ENCODE data around the gene DNAH12. TPM values are rescaled to one million over a fixed set of nuclear protein-coding genes. Genes with fewer than 3 reads are reported as not detected.

DNAH12 gene
- total and polyA plus RNA-seq, 2 of the 13 experiments (the other 11 are each of a cell fraction or from before 2014, with no cell fraction given): 0.11 TPM

DNA sequence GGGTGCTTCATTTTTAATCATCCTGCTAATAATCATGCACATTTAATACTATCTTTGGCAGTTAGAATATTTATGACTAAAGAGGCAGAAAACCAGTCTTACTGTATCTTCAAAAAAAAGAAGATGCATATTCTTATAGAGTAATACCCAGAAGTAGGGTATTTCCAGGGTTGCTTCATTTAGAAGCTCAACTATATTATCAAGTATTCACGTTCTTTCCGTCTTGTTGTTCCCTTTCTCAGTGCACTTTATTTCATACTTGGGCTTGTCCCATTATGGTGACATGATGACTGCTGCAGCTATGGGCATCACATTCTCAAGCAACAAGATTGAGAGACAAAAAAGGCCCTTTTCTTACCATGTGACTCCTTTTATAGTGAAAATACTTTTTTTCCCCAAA lies 154.9 kb downstream of the DNAH12 start:
- Histone ChIP-seq H3K4me3 (replicated peaks in 1 of 3; ENCODE audit: insufficient read depth in 1 of 3, low read depth in 2 of 3, low read length in 3 of 3) (no peak overlapping the region), H3K9me3 (ENCODE audit: low read length) (no peaks in the 10 kb centered on the region), H3K9ac (ENCODE audit: insufficient read depth, low read depth, low read length) (no peak overlapping the region), H2AFZ (ENCODE audit: low read length) (no peak overlapping the region), H3K27ac (ENCODE audit: extremely low read length, insufficient read depth, low read length) (no peak overlapping the region), H3K36me3 (replicated peaks in 1 of 2; ENCODE audit: control insufficient read depth in 1 of 2, insufficient read depth in 2 of 2, low read length in 2 of 2) (no peaks in the 10 kb centered on the region), H4K20me1 (ENCODE audit: insufficient read depth, low read length) (no peaks in the 10 kb centered on the region), H3K4me2 (ENCODE audit: low read depth, low read length) (no peak overlapping the region), H3K79me2 (ENCODE audit: insufficient read depth, low read length) (no peaks in the 10 kb centered on the region), H3K27me3 (ENCODE audit: control insufficient read depth in 1 of 2, insufficient read depth in 2 of 2, low read length in 2 of 2) (no peaks in the 10 kb centered on the region), H3K4me1 (ENCODE audit: insufficient read depth, low read length) (peaks cover 38% of the 10 kb centered on the region)
- no TSS peak for BruUV-seq (replicated peaks)
- intact Hi-C loops (cut with micrococcal nuclease; ENCODE audit: unreplicated experiment) (no loop called here), in situ Hi-C loops (cut with HindIII; ENCODE audit: extremely low pct_ligation_motif_present, low pct_unique_long_range_greater_than_20kb) (loop anchor here (25.0 kb wide), 1 partner anchor 473 kb away; no protein-coding TSS in a partner anchor)
- no peak for ATAC-seq
- CTCF ChIA-PET (ENCODE audit: low intra/inter-chr PET ratio, low total read pairs): no interaction called here
- no peak for FAIRE-seq
- no peak for TF ChIP-seq ZNF121 (CRISPR knock-in tag; IDR thresholded peaks at IDR 0.05)
- TF ChIP-seq, protein P1, sequence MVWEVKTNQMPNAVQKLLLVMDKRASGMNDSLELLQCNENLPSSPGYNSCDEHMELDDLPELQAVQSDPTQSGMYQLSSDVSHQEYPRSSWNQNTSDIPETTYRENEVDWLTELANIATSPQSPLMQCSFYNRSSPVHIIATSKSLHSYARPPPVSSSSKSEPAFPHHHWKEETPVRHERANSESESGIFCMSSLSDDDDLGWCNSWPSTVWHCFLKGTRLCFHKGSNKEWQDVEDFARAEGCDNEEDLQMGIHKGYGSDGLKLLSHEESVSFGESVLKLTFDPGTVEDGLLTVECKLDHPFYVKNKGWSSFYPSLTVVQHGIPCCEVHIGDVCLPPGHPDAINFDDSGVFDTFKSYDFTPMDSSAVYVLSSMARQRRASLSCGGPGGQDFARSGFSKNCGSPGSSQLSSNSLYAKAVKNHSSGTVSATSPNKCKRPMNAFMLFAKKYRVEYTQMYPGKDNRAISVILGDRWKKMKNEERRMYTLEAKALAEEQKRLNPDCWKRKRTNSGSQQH (CRISPR knock-in tag; IDR thresholded peaks at IDR 0.05; ENCODE audit: low read depth): no peak
- no peak for TF ChIP-seq SSRP1 (CRISPR knock-in tag; IDR thresholded peaks at IDR 0.05)
- no peak for TF ChIP-seq TEAD2 (CRISPR knock-in tag; IDR thresholded peaks at IDR 0.05)
- no peak for TF ChIP-seq ZNF550 (CRISPR knock-in tag; IDR thresholded peaks at IDR 0.05; ENCODE audit: borderline replicate concordance)
- TF ChIP-seq, protein P2, sequence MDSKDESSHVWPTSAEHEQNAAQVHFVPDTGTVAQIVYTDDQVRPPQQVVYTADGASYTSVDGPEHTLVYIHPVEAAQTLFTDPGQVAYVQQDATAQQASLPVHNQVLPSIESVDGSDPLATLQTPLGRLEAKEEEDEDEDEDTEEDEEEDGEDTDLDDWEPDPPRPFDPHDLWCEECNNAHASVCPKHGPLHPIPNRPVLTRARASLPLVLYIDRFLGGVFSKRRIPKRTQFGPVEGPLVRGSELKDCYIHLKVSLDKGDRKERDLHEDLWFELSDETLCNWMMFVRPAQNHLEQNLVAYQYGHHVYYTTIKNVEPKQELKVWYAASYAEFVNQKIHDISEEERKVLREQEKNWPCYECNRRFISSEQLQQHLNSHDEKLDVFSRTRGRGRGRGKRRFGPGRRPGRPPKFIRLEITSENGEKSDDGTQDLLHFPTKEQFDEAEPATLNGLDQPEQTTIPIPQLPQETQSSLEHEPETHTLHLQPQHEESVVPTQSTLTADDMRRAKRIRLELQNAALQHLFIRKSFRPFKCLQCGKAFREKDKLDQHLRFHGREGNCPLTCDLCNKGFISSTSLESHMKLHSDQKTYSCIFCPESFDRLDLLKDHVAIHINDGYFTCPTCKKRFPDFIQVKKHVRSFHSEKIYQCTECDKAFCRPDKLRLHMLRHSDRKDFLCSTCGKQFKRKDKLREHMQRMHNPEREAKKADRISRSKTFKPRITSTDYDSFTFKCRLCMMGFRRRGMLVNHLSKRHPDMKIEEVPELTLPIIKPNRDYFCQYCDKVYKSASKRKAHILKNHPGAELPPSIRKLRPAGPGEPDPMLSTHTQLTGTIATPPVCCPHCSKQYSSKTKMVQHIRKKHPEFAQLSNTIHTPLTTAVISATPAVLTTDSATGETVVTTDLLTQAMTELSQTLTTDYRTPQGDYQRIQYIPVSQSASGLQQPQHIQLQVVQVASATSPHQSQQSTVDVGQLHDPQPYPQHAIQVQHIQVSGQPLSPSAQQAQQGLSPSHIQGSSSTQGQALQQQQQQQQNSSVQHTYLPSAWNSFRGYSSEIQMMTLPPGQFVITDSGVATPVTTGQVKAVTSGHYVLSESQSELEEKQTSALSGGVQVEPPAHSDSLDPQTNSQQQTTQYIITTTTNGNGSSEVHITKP (CRISPR knock-in tag; IDR thresholded peaks at IDR 0.05; ENCODE audit: low read depth): no peak
- no peak for TF ChIP-seq TBL1XR1 (IDR thresholded peaks at IDR 0.05; ENCODE audit: borderline replicate concordance, low read length, partially characterized antibody)
- TF ChIP-seq IRF2 (CRISPR knock-in tag; IDR thresholded peaks at IDR 0.05): no peak
- TF ChIP-seq SNRNP70 (IDR thresholded peaks at IDR 0.05; ENCODE audit: low read depth, low read length): no peak
- TF ChIP-seq, protein P3, sequence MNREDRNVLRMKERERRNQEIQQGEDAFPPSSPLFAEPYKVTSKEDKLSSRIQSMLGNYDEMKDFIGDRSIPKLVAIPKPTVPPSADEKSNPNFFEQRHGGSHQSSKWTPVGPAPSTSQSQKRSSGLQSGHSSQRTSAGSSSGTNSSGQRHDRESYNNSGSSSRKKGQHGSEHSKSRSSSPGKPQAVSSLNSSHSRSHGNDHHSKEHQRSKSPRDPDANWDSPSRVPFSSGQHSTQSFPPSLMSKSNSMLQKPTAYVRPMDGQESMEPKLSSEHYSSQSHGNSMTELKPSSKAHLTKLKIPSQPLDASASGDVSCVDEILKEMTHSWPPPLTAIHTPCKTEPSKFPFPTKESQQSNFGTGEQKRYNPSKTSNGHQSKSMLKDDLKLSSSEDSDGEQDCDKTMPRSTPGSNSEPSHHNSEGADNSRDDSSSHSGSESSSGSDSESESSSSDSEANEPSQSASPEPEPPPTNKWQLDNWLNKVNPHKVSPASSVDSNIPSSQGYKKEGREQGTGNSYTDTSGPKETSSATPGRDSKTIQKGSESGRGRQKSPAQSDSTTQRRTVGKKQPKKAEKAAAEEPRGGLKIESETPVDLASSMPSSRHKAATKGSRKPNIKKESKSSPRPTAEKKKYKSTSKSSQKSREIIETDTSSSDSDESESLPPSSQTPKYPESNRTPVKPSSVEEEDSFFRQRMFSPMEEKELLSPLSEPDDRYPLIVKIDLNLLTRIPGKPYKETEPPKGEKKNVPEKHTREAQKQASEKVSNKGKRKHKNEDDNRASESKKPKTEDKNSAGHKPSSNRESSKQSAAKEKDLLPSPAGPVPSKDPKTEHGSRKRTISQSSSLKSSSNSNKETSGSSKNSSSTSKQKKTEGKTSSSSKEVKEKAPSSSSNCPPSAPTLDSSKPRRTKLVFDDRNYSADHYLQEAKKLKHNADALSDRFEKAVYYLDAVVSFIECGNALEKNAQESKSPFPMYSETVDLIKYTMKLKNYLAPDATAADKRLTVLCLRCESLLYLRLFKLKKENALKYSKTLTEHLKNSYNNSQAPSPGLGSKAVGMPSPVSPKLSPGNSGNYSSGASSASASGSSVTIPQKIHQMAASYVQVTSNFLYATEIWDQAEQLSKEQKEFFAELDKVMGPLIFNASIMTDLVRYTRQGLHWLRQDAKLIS (CRISPR knock-in tag; IDR thresholded peaks at IDR 0.05): no peak
- TF ChIP-seq, protein P4, sequence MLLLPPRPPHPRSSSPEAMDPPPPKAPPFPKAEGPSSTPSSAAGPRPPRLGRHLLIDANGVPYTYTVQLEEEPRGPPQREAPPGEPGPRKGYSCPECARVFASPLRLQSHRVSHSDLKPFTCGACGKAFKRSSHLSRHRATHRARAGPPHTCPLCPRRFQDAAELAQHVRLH (CRISPR knock-in tag; IDR thresholded peaks at IDR 0.05; ENCODE audit: borderline replicate concordance, low read depth): no peak
- POLR2A ChIA-PET: no interaction called here
- 25% methylated on average over 2 of the region's 2 CpGs for WGBS (ENCODE audit: low lambda C conversion rate)
- no peak for DNase-seq (ENCODE audit: low spot score)

Measured in HepG2 (cell line).